Effector memory CD8-positive, alpha-beta T cell (primary cell): Measurements from ENCODE around the gene DDIAS.
A peak's percentile ranks its signal among the peaks of the same experiment; 100 is the strongest.
"Not testable (repeated sequence)": the region's sequence is repeated elsewhere in the genome, so short reads cannot be mapped to it uniquely, and the experiment has no call there.

ENCODE experiments used
- ATAC-seq: fragments of 150-1000 bp; cut with Tn5 transposase; replicated peaks from 2 replicates; pipeline ENCODE4 v1.10.0; 2021; ENCODE audit warnings: mild to moderate bottlenecking, moderate library complexity
- DNase-seq, 3 experiments: peaks; one replicate each; pipeline ENCODE4 v3.0.0; 2021
- H3K27ac Mint-ChIP-seq, 2 donors: one replicate each; pipeline ENCODE4 v1.8.0; 2022; ENCODE audit warnings: mild to moderate bottlenecking in 2 of 2, mixed read lengths in 2 of 2, moderate library complexity in 2 of 2
- H3K27me3 Mint-ChIP-seq, 2 donors: one replicate each; pipeline ENCODE4 v1.8.0; 2022; ENCODE audit warnings: mixed read lengths in 2 of 2
- H3K36me3 Mint-ChIP-seq: one replicate; pipeline ENCODE4 v1.8.0; 2022; ENCODE audit warnings: mild to moderate bottlenecking, moderate library complexity, mixed read lengths; ENCODE audit not compliant: insufficient read depth
- H3K4me1 Mint-ChIP-seq, 2 donors: one replicate each; pipeline ENCODE4 v1.8.0; 2022; ENCODE audit warnings: low read depth in 2 of 2, mixed read lengths in 2 of 2
- H3K4me3 Mint-ChIP-seq, 2 donors: one replicate each; pipeline ENCODE4 v1.8.0; 2022; ENCODE audit warnings: mild to moderate bottlenecking in 2 of 2, mixed read lengths in 2 of 2, moderate library complexity in 2 of 2
- H3K9me3 Mint-ChIP-seq, 2 donors: one replicate each; pipeline ENCODE4 v1.8.0; 2022; ENCODE audit warnings: mixed read lengths in 2 of 2

Gene DDIAS

GRCh38 chr11:82971519-82971946 lies 70.0 kb downstream of the DDIAS start:
- not testable (repeated sequence) for H3K27me3 Mint-ChIP-seq, H3K36me3 Mint-ChIP-seq, H3K9me3 Mint-ChIP-seq
- ATAC-seq (peak; percentile 79), DNase-seq (peak; percentile 23 to 54 (median 41))
- peaks cover 4 to 18% of the 10 kb centered on the region in 2 donors for H3K4me1 Mint-ChIP-seq
- H3K4me3 Mint-ChIP-seq = peak overlapping the region; percentile 77 to 87
- peak overlapping the region; percentile 85 to 91 for H3K27ac Mint-ChIP-seq

GRCh38 chr11:82972103-82972502 lies 70.6 kb downstream of the DDIAS start:
- no peak for ATAC-seq
- Mint-ChIP-seq H3K27me3 (no peaks in the 10 kb centered on the region), H3K27ac (peak overlapping the region; percentile 85 to 91)

GRCh38 chr11:82974135-82974534 lies 72.6 kb downstream of the DDIAS start:
- peaks cover 9 to 26% of the 10 kb centered on the region in 2 donors for H3K4me1 Mint-ChIP-seq

More at GRCh38 chr11:82972103-82972502, 70.6 kb downstream of the DDIAS start:
- Mint-ChIP-seq H3K9me3 (no peaks in the 10 kb centered on the region), H3K4me1 (peaks cover 4 to 18% of the 10 kb centered on the region in 2 donors), H3K4me3 (peak overlapping the region; percentile 77 to 87), H3K36me3 (peaks cover 4% of the 10 kb centered on the region)
- no peak for DNase-seq

GRCh38 chr11:82974851-82975250 lies 73.3 kb downstream of the DDIAS start:
- Mint-ChIP-seq H3K27ac (no peak overlapping the region), H3K9me3 (no peaks in the 10 kb centered on the region), H3K4me1 (peaks cover 9 to 26% of the 10 kb centered on the region in 2 donors)

More at GRCh38 chr11:82974135-82974534, 72.6 kb downstream of the DDIAS start:
- Mint-ChIP-seq H3K4me3 (no peak overlapping the region), H3K27me3 (no peaks in the 10 kb centered on the region), H3K36me3 (peaks cover 4% of the 10 kb centered on the region), H3K9me3 (no peaks in the 10 kb centered on the region), H3K27ac (no peak overlapping the region)
- no peak for DNase-seq
- no peak for ATAC-seq

GRCh38 chr11:82975882-82976281 lies 74.3 kb downstream of the DDIAS start:
- H3K27me3 Mint-ChIP-seq = no peaks in the 10 kb centered on the region
- no peak overlapping the region for H3K27ac Mint-ChIP-seq

More at GRCh38 chr11:82974851-82975250, 73.3 kb downstream of the DDIAS start:
- no peak overlapping the region for H3K4me3 Mint-ChIP-seq
- DNase-seq (no peak), ATAC-seq (no peak)
- H3K27me3 Mint-ChIP-seq = no peaks in the 10 kb centered on the region
- peaks cover 4% of the 10 kb centered on the region for H3K36me3 Mint-ChIP-seq

GRCh38 chr11:82976786-82977185 lies 75.2 kb downstream of the DDIAS start:
- ATAC-seq (no peak), DNase-seq (no peak)
- H3K4me1 Mint-ChIP-seq = peaks cover 9 to 20% of the 10 kb centered on the region in 2 donors
- no peak overlapping the region for H3K27ac Mint-ChIP-seq
- no peaks in the 10 kb centered on the region for H3K9me3 Mint-ChIP-seq
- no peaks in the 10 kb centered on the region for H3K36me3 Mint-ChIP-seq
- no peaks in the 10 kb centered on the region for H3K27me3 Mint-ChIP-seq
- no peak overlapping the region for H3K4me3 Mint-ChIP-seq

More at GRCh38 chr11:82975882-82976281, 74.3 kb downstream of the DDIAS start:
- DNase-seq = no peak
- H3K9me3 Mint-ChIP-seq = no peaks in the 10 kb centered on the region
- peaks cover 9 to 26% of the 10 kb centered on the region in 2 donors for H3K4me1 Mint-ChIP-seq
- ATAC-seq = no peak
- no peak overlapping the region for H3K4me3 Mint-ChIP-seq
- peaks cover 4% of the 10 kb centered on the region for H3K36me3 Mint-ChIP-seq

GRCh38 chr11:82978422-82979099 lies 77.0 kb downstream of the DDIAS start:
- ATAC-seq = peak; percentile 56
- H3K4me1 Mint-ChIP-seq = peaks cover 7 to 12% of the 10 kb centered on the region in 2 donors
- H3K27ac Mint-ChIP-seq = peak overlapping the region; percentile 31 to 93
- H3K27me3 Mint-ChIP-seq = no peaks in the 10 kb centered on the region
- no peaks in the 10 kb centered on the region for H3K9me3 Mint-ChIP-seq
- peak overlapping the region; percentile 14 to 21 for H3K4me3 Mint-ChIP-seq
- no peak for DNase-seq
- H3K36me3 Mint-ChIP-seq = no peaks in the 10 kb centered on the region

GRCh38 chr11:82979824-82980223 lies 78.3 kb downstream of the DDIAS start:
- Mint-ChIP-seq H3K36me3 (no peaks in the 10 kb centered on the region), H3K27me3 (no peaks in the 10 kb centered on the region), H3K27ac (no peak overlapping the region), H3K4me3 (no peak overlapping the region), H3K4me1 (peaks cover 7 to 12% of the 10 kb centered on the region in 2 donors), H3K9me3 (no peaks in the 10 kb centered on the region)
- no peak for ATAC-seq
- no peak for DNase-seq

GRCh38 chr11:82980292-82980691 lies 78.8 kb downstream of the DDIAS start:
- Mint-ChIP-seq H3K9me3 (no peaks in the 10 kb centered on the region), H3K27me3 (no peaks in the 10 kb centered on the region), H3K4me3 (no peak overlapping the region), H3K4me1 (peaks cover 7 to 12% of the 10 kb centered on the region in 2 donors), H3K27ac (no peak overlapping the region), H3K36me3 (no peaks in the 10 kb centered on the region)
- no peak for DNase-seq
- ATAC-seq = no peak

GRCh38 chr11:82980947-82981346 lies 79.4 kb downstream of the DDIAS start:
- H3K27ac Mint-ChIP-seq = peak overlapping the region in 1 of 2 donors; percentile 28
- no peak for DNase-seq
- no peaks in the 10 kb centered on the region for H3K36me3 Mint-ChIP-seq
- peaks cover 7 to 12% of the 10 kb centered on the region in 2 donors for H3K4me1 Mint-ChIP-seq
- no peaks in the 10 kb centered on the region for H3K9me3 Mint-ChIP-seq
- H3K4me3 Mint-ChIP-seq = no peak overlapping the region
- H3K27me3 Mint-ChIP-seq = no peaks in the 10 kb centered on the region
- no peak for ATAC-seq

GRCh38 chr11:82981852-82982251 lies 80.3 kb downstream of the DDIAS start:
- no peaks in the 10 kb centered on the region for H3K9me3 Mint-ChIP-seq
- DNase-seq (no peak), ATAC-seq (no peak)
- no peak overlapping the region for H3K27ac Mint-ChIP-seq
- no peaks in the 10 kb centered on the region for H3K27me3 Mint-ChIP-seq
- H3K4me3 Mint-ChIP-seq = no peak overlapping the region
- peaks cover 7 to 8% of the 10 kb centered on the region in 2 donors for H3K4me1 Mint-ChIP-seq
- no peaks in the 10 kb centered on the region for H3K36me3 Mint-ChIP-seq
